Activated gamma-delta T cell (primary cell): ENCODE data around the gene TUBA4B.

Source experiments
- DNase-seq: peaks from one replicate; lab custom pipeline; 2025; lab: John Stamatoyannopoulos, UW

Gene TUBA4B

GRCh38 chr2:219218732-219219701 lies 34.0 kb upstream of the TUBA4B start, which contains the start of gene ABCB6:
TSS of gene ABCB6 (minus strand) at chr2:219218958. CDS start at chr2:219218673, 285 bp downstream.
- DNase-seq, result peak; percentile 62

GRCh38 chr2:219219784-219220532 lies 33.1 kb upstream of the TUBA4B start:
- no peak for DNase-seq

- DNase-seq, result no peak
Measured at GRCh38 chr2:219220652-219221402, 32.2 kb upstream of the TUBA4B start.

- no peak for DNase-seq
Measured at GRCh38 chr2:219221957-219222518, 31.0 kb upstream of the TUBA4B start.

- DNase-seq, result no peak
Measured at GRCh38 chr2:219223831-219224610, 29.0 kb upstream of the TUBA4B start.

- DNase-seq, result no peak
Measured at GRCh38 chr2:219225350-219225749, 27.7 kb upstream of the TUBA4B start.

- no peak for DNase-seq
Measured at GRCh38 chr2:219228041-219228910, 24.8 kb upstream of the TUBA4B start.

GRCh38 chr2:219228911-219229304 lies 24.1 kb upstream of the TUBA4B start:
- DNase-seq, result no peak

- peak; percentile 90 for DNase-seq
Measured at GRCh38 chr2:219229305-219230058, 23.6 kb upstream of the TUBA4B start, which contains the start of the genes ANKZF1 and ATG9A. TSS of gene ANKZF1 (plus strand) at chr2:219229806. CDS start at chr2:219230258, 452 bp downstream. TSS of gene ATG9A (minus strand) at chr2:219229636. CDS start at chr2:219228024, 1,612 bp downstream.

- no peak for DNase-seq
Measured at GRCh38 chr2:219230059-219230540, 22.9 kb upstream of the TUBA4B start.

- DNase-seq, result no peak
Measured at GRCh38 chr2:219234331-219234730, 18.7 kb upstream of the TUBA4B start.

- no peak for DNase-seq
Measured at GRCh38 chr2:219243291-219243761, 9.7 kb upstream of the TUBA4B start.

GRCh38 chr2:219244789-219245147 lies 8.3 kb upstream of the TUBA4B start:
- DNase-seq, result no peak

GRCh38 chr2:219245148-219245898 lies 7.7 kb upstream of the TUBA4B start, which contains the start of the genes GLB1L and STK16:
TSS of gene GLB1L (minus strand) at chr2:219245444. CDS start at chr2:219243573, 1,871 bp downstream.
TSS of gene STK16 (plus strand) at chr2:219245479. CDS start at chr2:219246000, 521 bp downstream.
- DNase-seq, result peak; percentile 77

- DNase-seq, result no peak
Measured at GRCh38 chr2:219245899-219246230, 7.2 kb upstream of the TUBA4B start.

GRCh38 chr2:219246559-219246958 lies 6.5 kb upstream of the TUBA4B start:
- no peak for DNase-seq
